ENCODE data around the gene EEF1B2. TPM values are rescaled to one million over a fixed set of nuclear protein-coding genes. Genes with fewer than 3 reads are reported as not detected.

The EEF1B2 gene
- total RNA-seq, 2 donors from 2014 or later = 174 to 397 TPM

DNA sequence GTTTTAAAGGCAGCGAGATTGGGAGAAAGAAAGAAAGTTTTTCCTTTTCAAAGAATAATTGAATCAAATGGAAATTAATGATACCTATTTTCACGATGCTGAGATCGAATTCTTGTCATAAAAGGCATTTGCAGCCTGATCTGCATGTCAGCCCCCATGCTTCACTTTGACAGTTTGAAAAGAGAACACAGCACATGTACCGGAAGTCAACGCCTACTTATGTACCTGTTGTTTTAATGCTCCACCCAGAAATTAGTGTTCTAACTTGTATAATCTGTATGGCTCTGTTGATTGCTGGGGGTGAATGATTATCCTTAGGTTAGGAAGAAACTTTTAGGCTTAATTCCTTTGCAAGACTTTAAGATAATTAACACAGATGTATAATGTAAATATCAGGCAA is 31.0 kb downstream of the EEF1B2 start:
- no peak overlapping the region for H3K27ac ChIP-seq
- H3K4me1 ChIP-seq = no peaks in the 10 kb centered on the region
- intact Hi-C loops (cut with DNase I) = no loop called here
- H3K36me3 ChIP-seq (replicated peaks in 1 of 2; ENCODE audit: insufficient read depth in 1 of 2, low read depth in 2 of 2) = no peaks in the 10 kb centered on the region
- no peaks in the 10 kb centered on the region for H3K27me3 ChIP-seq
- 85 to 86% methylated on average over 5 of the region's 5 CpGs for WGBS, 2 donors
- DNase-seq (no peak), ATAC-seq (no peak)
- TF ChIP-seq, protein P1, sequence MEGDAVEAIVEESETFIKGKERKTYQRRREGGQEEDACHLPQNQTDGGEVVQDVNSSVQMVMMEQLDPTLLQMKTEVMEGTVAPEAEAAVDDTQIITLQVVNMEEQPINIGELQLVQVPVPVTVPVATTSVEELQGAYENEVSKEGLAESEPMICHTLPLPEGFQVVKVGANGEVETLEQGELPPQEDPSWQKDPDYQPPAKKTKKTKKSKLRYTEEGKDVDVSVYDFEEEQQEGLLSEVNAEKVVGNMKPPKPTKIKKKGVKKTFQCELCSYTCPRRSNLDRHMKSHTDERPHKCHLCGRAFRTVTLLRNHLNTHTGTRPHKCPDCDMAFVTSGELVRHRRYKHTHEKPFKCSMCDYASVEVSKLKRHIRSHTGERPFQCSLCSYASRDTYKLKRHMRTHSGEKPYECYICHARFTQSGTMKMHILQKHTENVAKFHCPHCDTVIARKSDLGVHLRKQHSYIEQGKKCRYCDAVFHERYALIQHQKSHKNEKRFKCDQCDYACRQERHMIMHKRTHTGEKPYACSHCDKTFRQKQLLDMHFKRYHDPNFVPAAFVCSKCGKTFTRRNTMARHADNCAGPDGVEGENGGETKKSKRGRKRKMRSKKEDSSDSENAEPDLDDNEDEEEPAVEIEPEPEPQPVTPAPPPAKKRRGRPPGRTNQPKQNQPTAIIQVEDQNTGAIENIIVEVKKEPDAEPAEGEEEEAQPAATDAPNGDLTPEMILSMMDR (IDR thresholded peaks at IDR 0.05) = no peak
- TF ChIP-seq POLR2A (IDR thresholded peaks at IDR 0.05) = no peak
- no peak overlapping the region for H3K4me3 ChIP-seq
- H3K9me3 ChIP-seq = no peaks in the 10 kb centered on the region

DNA sequence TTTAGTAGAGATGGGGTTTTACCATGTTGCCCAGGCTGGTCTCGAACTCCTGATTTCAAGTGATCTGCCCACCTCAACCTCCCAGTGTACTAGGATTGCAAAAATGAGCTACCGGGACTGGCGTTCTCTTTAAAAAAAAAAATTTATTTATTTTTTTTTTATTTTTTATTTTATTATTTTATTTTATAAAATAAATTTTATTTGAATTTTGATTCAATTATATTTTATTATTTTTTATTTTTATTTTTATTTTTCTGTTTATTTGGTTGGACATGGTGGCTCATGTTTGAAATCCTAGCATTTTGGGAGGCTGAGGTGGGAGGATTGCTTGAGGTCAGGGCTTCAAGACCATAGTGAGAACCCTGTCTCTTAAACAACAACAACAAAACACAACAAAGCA is 32.5 kb downstream of the EEF1B2 start:
- DNase-seq (no peak), ATAC-seq (no peak)
- TF ChIP-seq, protein P1 (IDR thresholded peaks at IDR 0.05) = no peak
- no peak for TF ChIP-seq POLR2A (IDR thresholded peaks at IDR 0.05)
- intact Hi-C loops (cut with DNase I) = no loop called here
- H3K27ac ChIP-seq = no peak overlapping the region
- WGBS, 2 donors = 84 to 96% methylated on average over 3 of the region's 3 CpGs
- H3K27me3 ChIP-seq = no peaks in the 10 kb centered on the region
- no peak overlapping the region for H3K4me3 ChIP-seq
- no peaks in the 10 kb centered on the region for H3K9me3 ChIP-seq
- H3K4me1 ChIP-seq = no peaks in the 10 kb centered on the region
- H3K36me3 ChIP-seq (replicated peaks in 1 of 2; ENCODE audit: insufficient read depth in 1 of 2, low read depth in 2 of 2) = no peaks in the 10 kb centered on the region

DNA sequence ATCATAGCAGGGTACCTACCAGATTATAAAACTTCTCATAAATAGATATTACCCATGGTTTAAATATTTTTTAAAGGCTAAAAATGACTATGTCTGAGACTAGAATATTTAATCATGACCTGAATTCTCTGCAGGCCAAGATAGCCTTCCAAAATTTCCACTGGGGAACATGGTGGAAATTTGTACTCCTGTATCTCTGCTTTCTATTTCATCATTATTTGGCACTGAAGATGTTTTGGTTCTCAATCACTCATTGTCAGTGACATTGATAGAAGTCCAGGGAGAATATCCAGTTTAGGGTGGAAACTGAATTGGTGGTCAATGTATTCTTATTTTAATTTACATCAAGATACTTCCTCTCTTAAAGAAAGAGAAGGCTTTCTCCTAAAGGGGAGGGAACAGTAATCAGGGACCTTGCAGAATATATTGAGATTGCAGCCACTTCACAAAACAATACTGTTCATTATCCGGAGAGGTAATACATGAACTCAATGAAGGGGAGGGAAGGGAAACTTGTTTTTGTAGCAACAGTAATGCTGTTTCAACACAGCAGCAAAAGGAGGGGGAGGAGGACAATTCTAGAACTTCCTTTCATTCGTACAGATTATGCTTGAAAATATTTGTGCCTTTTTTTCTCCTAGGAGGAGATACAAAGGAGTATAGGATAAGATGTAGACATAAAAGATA is 34.1 kb downstream of the EEF1B2 start:
- Histone ChIP-seq H3K4me3 (no peak overlapping the region), H3K27me3 (no peaks in the 10 kb centered on the region), H3K4me1 (no peaks in the 10 kb centered on the region), H3K27ac (no peak overlapping the region), H3K9me3 (no peaks in the 10 kb centered on the region), H3K36me3 (replicated peaks in 1 of 2; ENCODE audit: insufficient read depth in 1 of 2, low read depth in 2 of 2) (no peaks in the 10 kb centered on the region)
- WGBS, 2 donors = 39 to 67% methylated on average over 2 of the region's 2 CpGs
- ATAC-seq (no peak), DNase-seq (no peak)
- intact Hi-C loops (cut with DNase I) = no loop called here
- TF ChIP-seq, protein P1 (IDR thresholded peaks at IDR 0.05) = no peak
- no peak for TF ChIP-seq POLR2A (IDR thresholded peaks at IDR 0.05)

DNA sequence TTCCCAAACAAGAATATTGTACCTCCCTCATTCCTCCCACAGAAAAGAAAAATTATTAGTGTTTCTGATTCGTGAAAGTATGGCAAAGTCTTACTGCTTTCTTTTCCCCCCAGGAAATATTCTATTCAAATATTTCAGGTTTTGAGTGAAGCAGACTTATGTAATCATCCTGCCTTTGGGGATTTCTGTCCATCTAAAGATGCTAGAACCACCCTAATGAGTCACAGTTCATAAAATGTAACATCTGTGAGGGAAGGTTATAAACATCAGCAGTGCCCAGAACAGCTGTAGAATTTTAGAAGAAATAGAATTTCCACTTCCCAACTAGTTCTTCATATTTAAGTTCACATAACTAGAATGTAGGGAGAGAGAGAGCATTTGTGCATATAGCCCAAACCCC is 39.0 kb downstream of the EEF1B2 start:
- TF ChIP-seq, protein P1 (IDR thresholded peaks at IDR 0.05) = no peak
- TF ChIP-seq POLR2A (IDR thresholded peaks at IDR 0.05) = no peak
- Histone ChIP-seq H3K27ac (no peak overlapping the region), H3K4me3 (no peak overlapping the region), H3K4me1 (no peaks in the 10 kb centered on the region), H3K27me3 (no peaks in the 10 kb centered on the region), H3K9me3 (no peaks in the 10 kb centered on the region), H3K36me3 (replicated peaks in 1 of 2; ENCODE audit: insufficient read depth in 1 of 2, low read depth in 2 of 2) (no peaks in the 10 kb centered on the region)
- 36 to 46% methylated on average over 1 of the region's 1 CpG for WGBS, 2 donors
- ATAC-seq (no peak), DNase-seq (no peak)
- intact Hi-C loops (cut with DNase I) = no loop called here
